A549 (cell line): ENCODE measurements around the gene ZNF341. TPM values are rescaled to one million over a fixed set of nuclear protein-coding genes. Genes with fewer than 3 reads are reported as not detected.

Experiments used
- ATAC-seq, 2 experiments: fragments of 200-7000 bp in 1 of 2; fragments of >200 bp in 1 of 2; cut with Nextera tagmentation in 1 of 2; cut with Tn5 transposase in 1 of 2; 3 replicates each; pipeline versions ENCODE4 v1.8.0 to v1.9.1; 2018 to 2020; ENCODE audit warnings: mild to moderate bottlenecking in 1 of 2, moderate library complexity in 1 of 2
- CTCF ChIA-PET: fragments of 300-600 bp; sonication (Branson Sonifier 250); formaldehyde crosslinking; extraction: SDS; loops from one replicate; lab custom pipeline; 2021; ENCODE audit warnings: antibody characterized with exemption, inconsistent platforms; lab: Yijun Ruan, JAX
- POLR2A ChIA-PET: fragments of 350-600 bp; formaldehyde crosslinking; extraction: SDS; loops from one replicate; lab custom pipeline; 2021; ENCODE audit warnings: antibody characterized with exemption, inconsistent platforms; lab: Yijun Ruan, JAX
- DNase-seq, 2 experiments: peaks; one replicate each; pipeline versions ENCODE4 v3.0.0 to v3.0.0-alpha.2; 2011 to 2016; ENCODE audit warnings: low read depth in 1 of 2, low spot score in 1 of 2
- FAIRE-seq: peaks from 2 replicates; lab custom pipeline; 2011; peaks lifted over from hg19 to GRCh38; lab: Jason Lieb, UNC
- H3K27ac ChIP-seq, 2 experiments: fragments of >200 bp; sonication (Bioruptor Twin); formaldehyde crosslinking; 3 replicates each; pipeline ENCODE4 v1.5.1; 2016 to 2017
- H3K4me1 ChIP-seq: fragments of >200 bp; sonication (Bioruptor Twin); formaldehyde crosslinking; 3 replicates; pipeline ENCODE4 v1.6.1; 2016
- H3K4me2 ChIP-seq: fragments of >200 bp; sonication (Bioruptor Twin); formaldehyde crosslinking; 3 replicates; pipeline ENCODE4 v1.6.1; 2016
- H3K4me3 ChIP-seq: fragments of >200 bp; sonication (Bioruptor Twin); formaldehyde crosslinking; 3 replicates; pipeline ENCODE4 v1.5.1; 2016
- H3K9me3 ChIP-seq: fragments of >200 bp; sonication (Bioruptor Twin); formaldehyde crosslinking; 3 replicates; pipeline ENCODE4 v1.6.1; 2016
- CBX8 ChIP-seq: fragments of 200-600 bp; sonication (generic); IDR thresholded peaks from 2 replicates; pipeline ENCODE4 v1.6.1; 2016
- CHD4 ChIP-seq: fragments of 200-600 bp; sonication (generic); IDR thresholded peaks from 2 replicates; pipeline ENCODE4 v1.6.1; 2016; ENCODE audit warnings: antibody characterized with exemption, mild to moderate bottlenecking, borderline replicate concordance
- EHMT2 ChIP-seq: fragments of 200-600 bp; sonication (generic); IDR thresholded peaks from 2 replicates; pipeline ENCODE4 v1.6.1; 2016; ENCODE audit warnings: antibody characterized with exemption, low read depth, mild to moderate bottlenecking, moderate library complexity
- ELK1 ChIP-seq: fragments of 150-350 bp; IDR thresholded peaks from 2 replicates; pipeline ENCODE4 v1.6.1; 2014; ENCODE audit warnings: low read depth, mild to moderate bottlenecking, low read length
- ESRRA ChIP-seq: fragments of 150-350 bp; IDR thresholded peaks from 2 replicates; pipeline ENCODE4 v1.6.1; 2014; ENCODE audit warnings: mild to moderate bottlenecking, low read length, borderline replicate concordance
- FOSL2 ChIP-seq, 2 experiments: fragments of 450-650 bp in 1 of 2; fragments of >200 bp in 1 of 2; sonication (Bioruptor Twin) in 1 of 2; formaldehyde crosslinking; IDR thresholded peaks; 2 replicates each; pipeline versions ENCODE4 v1.5.0 to v1.6.1; 2016 to 2020; ENCODE audit warnings: mild to moderate bottlenecking in 1 of 2, moderate library complexity in 1 of 2
- HES2 ChIP-seq: fragments of >200 bp; sonication (Bioruptor Twin); formaldehyde crosslinking; IDR thresholded peaks from 2 replicates; pipeline ENCODE4 v1.6.1; 2016
- HEYL ChIP-seq: fragments of 250-450 bp; sonication (Bioruptor Pico); IDR thresholded peaks from 2 replicates; pipeline ENCODE4 v1.8.0; 2021; ENCODE audit warnings: mild to moderate bottlenecking, moderate library complexity
- HOXB13 ChIP-seq: fragments of 250-450 bp; sonication (Bioruptor Pico); IDR thresholded peaks from 2 replicates; pipeline ENCODE4 v1.5.0; 2020; ENCODE audit warnings: low read depth, mild to moderate bottlenecking, moderate library complexity
- HOXB5 ChIP-seq: fragments of 250-450 bp; sonication (Bioruptor Pico); IDR thresholded peaks from 2 replicates; pipeline ENCODE4 v1.5.0; 2020; ENCODE audit warnings: mild to moderate bottlenecking, moderate library complexity
- KDM1A ChIP-seq: fragments of 200-600 bp; sonication (generic); IDR thresholded peaks from 2 replicates; pipeline ENCODE4 v1.6.1; 2016; ENCODE audit warnings: low read depth, mild to moderate bottlenecking
- KDM5A ChIP-seq: fragments of 200-600 bp; sonication (generic); IDR thresholded peaks from 2 replicates; pipeline ENCODE4 v1.6.1; 2016; ENCODE audit warnings: antibody characterized with exemption, mild to moderate bottlenecking
- NFE2L2 ChIP-seq: fragments of 150-350 bp; conservative IDR thresholded peaks from 2 replicates; pipeline ENCODE4 v1.6.1; 2014; ENCODE audit warnings: low read length
- NPAS2 ChIP-seq: fragments of 250-450 bp; sonication (Bioruptor Pico); IDR thresholded peaks from 2 replicates; pipeline ENCODE4 v1.8.0; 2022; ENCODE audit warnings: mild to moderate bottlenecking, moderate library complexity, borderline replicate concordance
- NR3C1 ChIP-seq: fragments of >200 bp; sonication (Bioruptor Twin); formaldehyde crosslinking; IDR thresholded peaks from 3 replicates; pipeline ENCODE4 v1.6.1; 2017
- PBX3 ChIP-seq: IDR thresholded peaks from 2 replicates; pipeline ENCODE4 v1.6.1; 2012
- PHF8 ChIP-seq: fragments of 200-600 bp; sonication (generic); IDR thresholded peaks from 2 replicates; pipeline ENCODE4 v1.6.1; 2016; ENCODE audit warnings: low read depth, mild to moderate bottlenecking, antibody characterized with exemption, moderate library complexity, borderline replicate concordance
- POLR2A ChIP-seq: IDR thresholded peaks from 2 replicates; pipeline ENCODE4 v1.6.1; 2012; ENCODE audit warnings: mild to moderate bottlenecking, low read length
- RARB ChIP-seq: fragments of 250-450 bp; sonication (Bioruptor Pico); IDR thresholded peaks from 2 replicates; pipeline ENCODE4 v1.8.0; 2021; ENCODE audit warnings: mild to moderate bottlenecking, moderate library complexity
- RCOR1 ChIP-seq: fragments of 150-350 bp; IDR thresholded peaks from 2 replicates; pipeline ENCODE4 v1.6.1; 2014; ENCODE audit warnings: antibody characterized with exemption, low read length, low read depth
- SREBF2 ChIP-seq: fragments of 450-650 bp; IDR thresholded peaks from 2 replicates; pipeline ENCODE4 v1.6.1; 2014; ENCODE audit warnings: mild to moderate bottlenecking, moderate library complexity
- ZC3H11A ChIP-seq: fragments of 450-650 bp; IDR thresholded peaks from 2 replicates; pipeline ENCODE4 v1.6.1; 2014; ENCODE audit warnings: antibody characterized with exemption, mild to moderate bottlenecking
- WGBS: methylation state at CpG from one replicate; pipeline ENCODE4 v1.1.6; 2017; ENCODE audit errors: missing lambda C conversion rate; 5-methylcytosine and 5-hydroxymethylcytosine counted together
- polyA plus RNA-seq, 4 experiments: library from polyadenylated mRNA; depleted of rRNA in 3 of 4; stranded (reverse); fragments of >200 nt; fragmentation: RNase III in 1 of 4; extraction: RNeasy Plus Mini Kit Qiagen cat#74134 plus additional on column Dnase treatment in 1 of 4; gene quantifications; 2 replicates in 3 of 4; 3 replicates in 1 of 4; pipeline ENCODE4 v1.2.3, GENCODE V29; 2011 to 2017

ZNF341 gene
- polyA plus RNA-seq, 2 of the 4 experiments (the other 2 are of a cell fraction) = 2.1 to 4.1 TPM

- ChIA-PET POLR2A (no interaction called here), CTCF (interaction anchor here (0.6 to 1.9 kb wide), 7 partner anchors 10 to 238 kb away, joined by 3 to 6 read pairs (median 3); no protein-coding TSS in a partner anchor)
- Histone ChIP-seq H3K4me2 (no peak overlapping the region), H3K27ac (no peak overlapping the region), H3K4me3 (no peak overlapping the region), H3K9me3 (no peaks in the 10 kb centered on the region), H3K4me1 (peaks cover 9% of the 10 kb centered on the region; the same call in 1 of the 3 replicates)
- ATAC-seq (0 out of 6 replicates have a peak, but pooled peaks of 1 of the 2 experiments have one; percentile 28), FAIRE-seq (no peak), DNase-seq (no peak)
- 100% methylated on average over 3 of the region's 3 CpGs for WGBS
- no peak for TF ChIP-seq ELK1
- TF ChIP-seq NFE2L2 = no peak
- TF ChIP-seq ESRRA = no peak
- no peak for TF ChIP-seq HOXB13 (CRISPR knock-in tag)
- no peak for TF ChIP-seq KDM1A
- no peak for TF ChIP-seq RARB (CRISPR knock-in tag)
- no peak for TF ChIP-seq NR3C1
- TF ChIP-seq ZC3H11A = no peak
- TF ChIP-seq FOSL2 (IDR thresholded peaks at IDR 0.05) = no peak
- TF ChIP-seq FOSL2 (CRISPR knock-in tag; IDR thresholded peaks at IDR 0.05) = no peak
- TF ChIP-seq SREBF2 = no peak
- no peak for TF ChIP-seq CHD4
Measured at GRCh38 chr20:33839591-33839990, 107.8 kb downstream of the ZNF341 start.

- CTCF ChIA-PET = interaction anchor here (1.2 to 2.2 kb wide), 3 partner anchors 11 to 48 kb away, joined by 3 to 7 read pairs (median 6); no protein-coding TSS in a partner anchor
- FAIRE-seq = no peak
Measured at GRCh38 chr20:33840160-33840559, 108.4 kb downstream of the ZNF341 start.

More at GRCh38 chr20:33840160-33840559, 108.4 kb downstream of the ZNF341 start:
- 88% methylated on average over 7 of the region's 7 CpGs for WGBS
- POLR2A ChIA-PET = no interaction called here
- Histone ChIP-seq H3K9me3 (no peaks in the 10 kb centered on the region), H3K4me1 (peaks cover 9% of the 10 kb centered on the region; the same call in 1 of the 3 replicates), H3K4me3 (no peak overlapping the region), H3K27ac (no peak overlapping the region), H3K4me2 (no peak overlapping the region)
- TF ChIP-seq HEYL = no peak
- no peak for TF ChIP-seq KDM5A
- TF ChIP-seq HOXB13 (CRISPR knock-in tag) = no peak
- TF ChIP-seq FOSL2 (IDR thresholded peaks at IDR 0.05) = no peak
- TF ChIP-seq FOSL2 (CRISPR knock-in tag; IDR thresholded peaks at IDR 0.05) = no peak
- no peak for TF ChIP-seq ELK1
- no peak for TF ChIP-seq RARB (CRISPR knock-in tag)
- no peak for TF ChIP-seq POLR2A
- TF ChIP-seq KDM1A = no peak
- TF ChIP-seq HOXB5 (CRISPR knock-in tag) = no peak
- no peak for TF ChIP-seq NPAS2 (CRISPR knock-in tag)
- TF ChIP-seq RCOR1 = no peak
- no peak for TF ChIP-seq HES2
- no peak for TF ChIP-seq PHF8
- no peak for TF ChIP-seq EHMT2
- no peak for TF ChIP-seq ESRRA
- no peak for TF ChIP-seq CHD4
- TF ChIP-seq PBX3 = no peak
- no peak for TF ChIP-seq NFE2L2
- no peak for TF ChIP-seq CBX8
- no peak for DNase-seq
- no peak for ATAC-seq
